Stimulated activated CD4-positive, alpha-beta T cell treated with anti-CD3 and anti-CD28 coated beads, Interleukin-4, amount 100 ng/mL, for 1 hour (primary cell): ENCODE measurements around the gene GLIPR1.
"Not testable (repeated sequence)": the region's sequence is repeated elsewhere in the genome, so short reads cannot be mapped to it uniquely, and the experiment has no call there.

Experiments used
- DNase-seq: peaks from one replicate; pipeline ENCODE4 v3.0.0-alpha.2; 2020

GLIPR1 gene

GRCh38 chr12:75480469-75480949 is at the start of gene GLIPR1:
Gene GLIPR1 (plus strand): TSS chr12:75480755. CDS start chr12:75480881, 126 bp downstream.
- DNase-seq, result peak; percentile 70

- no peak for DNase-seq
Measured at GRCh38 chr12:75432924-75433323, 47.6 kb upstream of the GLIPR1 start.

GRCh38 chr12:75437564-75437963 is 43.0 kb upstream of the GLIPR1 start:
- DNase-seq, result no peak

- DNase-seq, result no peak
Measured at GRCh38 chr12:75438059-75438754, 42.3 kb upstream of the GLIPR1 start.

- no peak for DNase-seq
Measured at GRCh38 chr12:75439048-75439447, 41.5 kb upstream of the GLIPR1 start.

- no peak for DNase-seq
Measured at GRCh38 chr12:75439930-75440329, 40.6 kb upstream of the GLIPR1 start.

GRCh38 chr12:75441687-75442449 is 38.7 kb upstream of the GLIPR1 start:
- not testable (repeated sequence) for DNase-seq

- not testable (repeated sequence) for DNase-seq
Measured at GRCh38 chr12:75442454-75442853, 38.1 kb upstream of the GLIPR1 start.

GRCh38 chr12:75443709-75444108 is 36.8 kb upstream of the GLIPR1 start:
- DNase-seq, result no peak

GRCh38 chr12:75444429-75445136 is 36.0 kb upstream of the GLIPR1 start:
- DNase-seq, result no peak

GRCh38 chr12:75445137-75445507 is 35.4 kb upstream of the GLIPR1 start:
- DNase-seq, result not testable (repeated sequence)

- no peak for DNase-seq
Measured at GRCh38 chr12:75446857-75447256, 33.7 kb upstream of the GLIPR1 start.

- DNase-seq, result no peak
Measured at GRCh38 chr12:75447691-75448393, 32.7 kb upstream of the GLIPR1 start.

- no peak for DNase-seq
Measured at GRCh38 chr12:75452675-75453330, 27.8 kb upstream of the GLIPR1 start.

GRCh38 chr12:75455839-75456238 is 24.7 kb upstream of the GLIPR1 start:
- no peak for DNase-seq

- DNase-seq, result no peak
Measured at GRCh38 chr12:75457191-75457590, 23.4 kb upstream of the GLIPR1 start.

GRCh38 chr12:75457866-75458265 is 22.7 kb upstream of the GLIPR1 start:
- DNase-seq, result not testable (repeated sequence)

- no peak for DNase-seq
Measured at GRCh38 chr12:75459755-75460154, 20.8 kb upstream of the GLIPR1 start.

GRCh38 chr12:75460204-75460603 is 20.4 kb upstream of the GLIPR1 start:
- DNase-seq, result no peak

- DNase-seq, result no peak
Measured at GRCh38 chr12:75471902-75472890, 8.4 kb upstream of the GLIPR1 start.

GRCh38 chr12:75474116-75474515 is 6.4 kb upstream of the GLIPR1 start:
- DNase-seq, result no peak
